SU-DHL-6 (cell line): ENCODE results near the gene PIGZ.

ENCODE experiments used
- EZH2phosphoT487 ChIP-seq: fragments of 200-600 bp; sonication (generic), shearing (Covaris generic); conservative IDR thresholded peaks from 2 replicates; pipeline ENCODE4 v1.6.1; 2018; ENCODE audit warnings: mild to moderate bottlenecking, antibody characterized with exemption, low read length, moderate library complexity, mixed read lengths
- TF ChIP-seq, protein P1 (sequence below): fragments of 200-600 bp; sonication (generic); IDR thresholded peaks from one replicate; pipeline ENCODE4 v1.5.1; 2017; ENCODE audit warnings: antibody characterized with exemption, mild to moderate bottlenecking, low read length, moderate library complexity; ENCODE audit not compliant: insufficient read depth, poor library complexity, severe bottlenecking

DNA sequence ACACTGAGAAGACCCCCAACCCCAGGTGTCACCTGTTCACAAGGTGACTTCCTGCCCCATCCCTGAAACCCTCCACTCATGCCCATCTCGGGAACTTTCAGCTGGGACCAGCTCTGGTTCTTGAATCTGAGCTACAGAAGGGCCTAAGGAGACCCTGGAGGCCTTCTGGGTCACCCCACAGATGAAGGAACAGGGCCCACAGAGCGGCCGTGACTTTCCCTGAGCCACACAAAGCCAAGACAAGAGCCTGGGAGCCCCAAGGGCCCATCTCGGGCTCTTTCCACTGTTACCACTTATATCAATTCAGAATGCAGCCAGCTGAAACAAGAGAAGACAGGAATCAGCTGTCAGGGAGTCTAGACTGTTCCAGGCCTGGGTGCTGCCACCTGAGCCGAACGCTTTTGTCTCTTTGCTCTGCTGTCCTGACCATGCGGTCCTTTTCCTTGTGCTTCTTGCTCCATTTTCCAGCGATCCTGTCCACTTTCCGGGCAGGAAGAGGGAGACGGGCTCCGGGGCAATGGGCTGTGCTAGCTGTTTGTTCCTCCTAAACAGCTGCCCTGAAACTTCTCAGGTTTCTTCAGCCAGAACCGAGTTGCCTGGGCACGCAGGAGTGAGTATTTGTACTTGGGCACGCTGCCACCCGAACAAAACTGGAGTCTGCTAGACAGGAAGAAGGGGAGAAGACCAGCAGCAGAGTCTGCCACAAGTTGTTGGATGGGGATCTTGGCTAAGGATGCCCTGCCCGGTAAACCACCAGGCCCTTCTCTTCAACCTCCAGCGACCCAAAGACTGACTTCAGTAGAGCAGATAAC lies 28.0 kb upstream of the PIGZ start:
- TF ChIP-seq, protein P1, sequence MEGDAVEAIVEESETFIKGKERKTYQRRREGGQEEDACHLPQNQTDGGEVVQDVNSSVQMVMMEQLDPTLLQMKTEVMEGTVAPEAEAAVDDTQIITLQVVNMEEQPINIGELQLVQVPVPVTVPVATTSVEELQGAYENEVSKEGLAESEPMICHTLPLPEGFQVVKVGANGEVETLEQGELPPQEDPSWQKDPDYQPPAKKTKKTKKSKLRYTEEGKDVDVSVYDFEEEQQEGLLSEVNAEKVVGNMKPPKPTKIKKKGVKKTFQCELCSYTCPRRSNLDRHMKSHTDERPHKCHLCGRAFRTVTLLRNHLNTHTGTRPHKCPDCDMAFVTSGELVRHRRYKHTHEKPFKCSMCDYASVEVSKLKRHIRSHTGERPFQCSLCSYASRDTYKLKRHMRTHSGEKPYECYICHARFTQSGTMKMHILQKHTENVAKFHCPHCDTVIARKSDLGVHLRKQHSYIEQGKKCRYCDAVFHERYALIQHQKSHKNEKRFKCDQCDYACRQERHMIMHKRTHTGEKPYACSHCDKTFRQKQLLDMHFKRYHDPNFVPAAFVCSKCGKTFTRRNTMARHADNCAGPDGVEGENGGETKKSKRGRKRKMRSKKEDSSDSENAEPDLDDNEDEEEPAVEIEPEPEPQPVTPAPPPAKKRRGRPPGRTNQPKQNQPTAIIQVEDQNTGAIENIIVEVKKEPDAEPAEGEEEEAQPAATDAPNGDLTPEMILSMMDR, result no peak
- no peak for TF ChIP-seq EZH2phosphoT487
